ENCODE measurements around the gene ADGRV1. TPM values are rescaled to one million over a fixed set of nuclear protein-coding genes. Genes with fewer than 3 reads are reported as not detected.

The ADGRV1 gene
- total and polyA plus RNA-seq, 2 donors (not counting 3 experiments of a cell fraction or from before 2014, with no cell fraction given), result 0.11 to 0.55 TPM

DNA sequence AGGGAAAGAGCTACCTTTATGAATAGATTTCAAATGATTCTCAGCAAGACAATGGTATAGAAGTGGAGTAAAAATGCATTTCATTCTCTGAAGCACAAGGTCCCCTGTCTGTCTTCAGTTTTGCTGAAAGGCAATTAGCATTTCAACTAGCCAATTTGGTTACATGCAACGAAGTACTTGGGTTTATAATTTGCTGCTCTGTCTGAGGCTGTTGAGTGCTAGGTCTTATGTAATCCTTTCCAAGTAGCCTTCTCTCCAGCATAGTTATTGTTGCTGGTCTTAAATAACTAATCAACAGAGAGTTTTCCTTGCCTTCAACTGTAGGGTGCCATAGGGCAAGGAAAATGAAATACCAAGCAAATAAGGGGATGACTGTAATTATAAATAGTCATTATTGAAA is 4.5 kb downstream of the ADGRV1 start:
- intact Hi-C loops (cut with micrococcal nuclease), result no loop called here
- dilution Hi-C loops (cut with MboI; ENCODE audit: extremely low pct_ligation_motif_present, low sequenced_read_pairs), result no loop called here
- Histone ChIP-seq H3K4me3 (replicated peaks in 1 of 3; ENCODE audit: insufficient read depth in 1 of 3, low read depth in 1 of 3, low read length in 3 of 3) (no peak overlapping the region), H3K9me1 (replicated peaks; ENCODE audit: control insufficient read depth, extremely low read depth, insufficient read depth, low read length) (no peaks in the 10 kb centered on the region), H3K4me2 (ENCODE audit: insufficient read depth, low read length) (no peak overlapping the region), H3K9ac (replicated peaks; ENCODE audit: extremely low read depth, insufficient read depth, low read length) (no peak overlapping the region), H4K20me1 (replicated peaks; ENCODE audit: control insufficient read depth, extremely low read depth, insufficient read depth, low read length) (no peaks in the 10 kb centered on the region), H2AFZ (ENCODE audit: low read depth, low read length) (no peak overlapping the region), H3K9me3 (replicated peaks; ENCODE audit: control insufficient read depth, insufficient read depth, low read length) (no peaks in the 10 kb centered on the region), H3K4me1 (ENCODE audit: control insufficient read depth, extremely low read depth, insufficient read depth, low read length) (no peaks in the 10 kb centered on the region), H3K27ac (ENCODE audit: insufficient read depth, low read depth, low read length) (no peak overlapping the region), H3K36me3 (ENCODE audit: control insufficient read depth in 2 of 2, extremely low read depth in 1 of 2, insufficient read depth in 2 of 2, low read length in 2 of 2) (no peaks in the 10 kb centered on the region), H3K27me3 (ENCODE audit: control insufficient read depth in 2 of 2, insufficient read depth in 2 of 2, low read length in 2 of 2) (peaks cover 18 to 46% of the 10 kb centered on the region in 2 experiments), H3K79me2 (ENCODE audit: control insufficient read depth, insufficient read depth, low read length) (no peaks in the 10 kb centered on the region)
- CTCF ChIA-PET, result interaction anchor here (1.1 to 1.4 kb wide), 3 partner anchors 11 to 123 kb away, joined by 3 to 4 read pairs (median 3); no protein-coding TSS in a partner anchor
- FAIRE-seq (no peak), DNase-seq (ENCODE audit: low read depth, low spot score) (no peak)
- TF ChIP-seq POLR2AphosphoS5 (IDR thresholded peaks at IDR 0.05; ENCODE audit: insufficient read depth, low read depth, low read length) (no peak), POLR2A (IDR thresholded peaks at IDR 0.05; ENCODE audit: low read depth, low read length) (no peak), JUN (IDR thresholded peaks at IDR 0.05; ENCODE audit: borderline replicate concordance, insufficient read depth, insufficient read length, low read depth) (no peak), MYC (IDR thresholded peaks at IDR 0.05; ENCODE audit: low read depth, low read length) (no peak), EZH2 (IDR thresholded peaks at IDR 0.05; ENCODE audit: borderline replicate concordance, low read depth, low read length, severe bottlenecking) (no peak), FOS (IDR thresholded peaks at IDR 0.05; ENCODE audit: borderline replicate concordance, insufficient read depth, low read length) (no peak), GATA2 (IDR thresholded peaks at IDR 0.05; ENCODE audit: insufficient read depth, insufficient read length, low read depth, low read length) (no peak)
- TF ChIP-seq, protein P1, sequence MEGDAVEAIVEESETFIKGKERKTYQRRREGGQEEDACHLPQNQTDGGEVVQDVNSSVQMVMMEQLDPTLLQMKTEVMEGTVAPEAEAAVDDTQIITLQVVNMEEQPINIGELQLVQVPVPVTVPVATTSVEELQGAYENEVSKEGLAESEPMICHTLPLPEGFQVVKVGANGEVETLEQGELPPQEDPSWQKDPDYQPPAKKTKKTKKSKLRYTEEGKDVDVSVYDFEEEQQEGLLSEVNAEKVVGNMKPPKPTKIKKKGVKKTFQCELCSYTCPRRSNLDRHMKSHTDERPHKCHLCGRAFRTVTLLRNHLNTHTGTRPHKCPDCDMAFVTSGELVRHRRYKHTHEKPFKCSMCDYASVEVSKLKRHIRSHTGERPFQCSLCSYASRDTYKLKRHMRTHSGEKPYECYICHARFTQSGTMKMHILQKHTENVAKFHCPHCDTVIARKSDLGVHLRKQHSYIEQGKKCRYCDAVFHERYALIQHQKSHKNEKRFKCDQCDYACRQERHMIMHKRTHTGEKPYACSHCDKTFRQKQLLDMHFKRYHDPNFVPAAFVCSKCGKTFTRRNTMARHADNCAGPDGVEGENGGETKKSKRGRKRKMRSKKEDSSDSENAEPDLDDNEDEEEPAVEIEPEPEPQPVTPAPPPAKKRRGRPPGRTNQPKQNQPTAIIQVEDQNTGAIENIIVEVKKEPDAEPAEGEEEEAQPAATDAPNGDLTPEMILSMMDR (IDR thresholded peaks at IDR 0.05; ENCODE audit: extremely low read depth in 1 of 2, insufficient read depth in 1 of 2, low read depth in 1 of 2, low read length in 2 of 2), result no peak
- TF ChIP-seq, protein P2, sequence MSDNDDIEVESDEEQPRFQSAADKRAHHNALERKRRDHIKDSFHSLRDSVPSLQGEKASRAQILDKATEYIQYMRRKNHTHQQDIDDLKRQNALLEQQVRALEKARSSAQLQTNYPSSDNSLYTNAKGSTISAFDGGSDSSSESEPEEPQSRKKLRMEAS (IDR thresholded peaks at IDR 0.05; ENCODE audit: insufficient read depth, insufficient read length), result no peak
- no TSS peak for BruUV-seq (replicated peaks)
- POLR2A ChIA-PET, result no interaction called here
